HFF-Myc (cell line): ENCODE data around the gene IKZF2.

ENCODE experiments used
- DNase-seq: peaks from one replicate; pipeline ENCODE4 v3.0.0-alpha.2; 2011; ENCODE audit warnings: low read depth; ENCODE audit errors: extremely low read depth
- H3K4me3 ChIP-seq: replicated peaks from 2 replicates; pipeline ENCODE4 v1.5.1; 2011; ENCODE audit warnings: low read depth, mild to moderate bottlenecking, control low read depth, low read length
- CTCF ChIP-seq: IDR thresholded peaks from 2 replicates; pipeline ENCODE4 v1.5.1; 2012; ENCODE audit warnings: mild to moderate bottlenecking, low read depth, low read length, control low read depth; ENCODE audit errors: missing control alignments

The IKZF2 gene

GRCh38 chr2:213125646-213126347 is 25.6 kb downstream of the IKZF2 start:
- DNase-seq: no peak
- no peak for TF ChIP-seq CTCF
- no peak overlapping the region for H3K4me3 ChIP-seq

- no peak for TF ChIP-seq CTCF
- H3K4me3 ChIP-seq: no peak overlapping the region
- no peak for DNase-seq
Observed at GRCh38 chr2:213122725-213123124, 28.7 kb downstream of the IKZF2 start.

- no peak for TF ChIP-seq CTCF
- DNase-seq: no peak
- no peak overlapping the region for H3K4me3 ChIP-seq
Observed at GRCh38 chr2:213121690-213122089, 29.7 kb downstream of the IKZF2 start.

- TF ChIP-seq CTCF: no peak
- H3K4me3 ChIP-seq: no peak overlapping the region
- no peak for DNase-seq
Observed at GRCh38 chr2:213119061-213119809, 32.2 kb downstream of the IKZF2 start.

GRCh38 chr2:213108308-213108707 is 43.1 kb downstream of the IKZF2 start:
- DNase-seq: no peak
- no peak for TF ChIP-seq CTCF
- no peak overlapping the region for H3K4me3 ChIP-seq

GRCh38 chr2:213107728-213108127 is 43.7 kb downstream of the IKZF2 start:
- H3K4me3 ChIP-seq: no peak overlapping the region
- no peak for DNase-seq
- TF ChIP-seq CTCF: no peak
